Upper lobe of right lung (tissue), 1 donor: ENCODE data around the gene ALDH9A1. TPM values are rescaled to one million over a fixed set of nuclear protein-coding genes. Genes with fewer than 3 reads are reported as not detected.
A peak's percentile ranks its signal among the peaks of the same experiment; 100 is the strongest.
"Not testable (repeated sequence)": the region's sequence is repeated elsewhere in the genome, so short reads cannot be mapped to it uniquely, and the experiment has no call there.

Experiments
- ATAC-seq: fragments of 200-7000 bp; cut with Tn5 transposase; one replicate; pipeline ENCODE4 v1.9.1; 2020; ENCODE audit warnings: mild to moderate bottlenecking, moderate library complexity
- DNase-seq: peaks from one replicate; pipeline ENCODE4 v3.0.0-alpha.2; 2020
- H3K27ac ChIP-seq: fragments of 200-600 bp; one replicate; pipeline ENCODE4 v1.8.0; 2022
- H3K27me3 ChIP-seq: fragments of 200-600 bp; one replicate; pipeline ENCODE4 v1.8.0; 2022; ENCODE audit warnings: mild to moderate bottlenecking
- H3K36me3 ChIP-seq: fragments of 200-600 bp; one replicate; pipeline ENCODE4 v1.8.0; 2022
- H3K4me1 ChIP-seq: fragments of 200-600 bp; one replicate; pipeline ENCODE4 v1.8.0; 2022
- H3K4me3 ChIP-seq: fragments of 200-600 bp; one replicate; pipeline ENCODE4 v1.8.0; 2022; ENCODE audit warnings: mild to moderate bottlenecking
- H3K9me3 ChIP-seq: fragments of 200-600 bp; one replicate; pipeline ENCODE4 v1.8.0; 2022
- intact Hi-C: fragments of 100-400 bp; cut with DNase I; formaldehyde crosslinking; loops from one replicate; pipeline ENCODE4 v1.11.0; 2022
- total RNA-seq: library from RNA; stranded (reverse); fragmentation: NEBNext Ultra II Directional; extraction: Animal tissue kit (Norgen Biotek cat#: 25700); gene quantifications from one replicate; pipeline ENCODE4 v1.2.1, GENCODE V29; 2021
- TF ChIP-seq, protein P1 (sequence below): fragments of 200-600 bp; IDR thresholded peaks from one replicate; pipeline ENCODE4 v1.8.0; 2022; ENCODE audit warnings: antibody characterized with exemption
- donor health status: DM: no; HTN: yes; CAD: no; lungs with severe emphysema.

Gene ALDH9A1
- total RNA-seq, 1 donor from 2014 or later: 68.5 TPM

DNA sequence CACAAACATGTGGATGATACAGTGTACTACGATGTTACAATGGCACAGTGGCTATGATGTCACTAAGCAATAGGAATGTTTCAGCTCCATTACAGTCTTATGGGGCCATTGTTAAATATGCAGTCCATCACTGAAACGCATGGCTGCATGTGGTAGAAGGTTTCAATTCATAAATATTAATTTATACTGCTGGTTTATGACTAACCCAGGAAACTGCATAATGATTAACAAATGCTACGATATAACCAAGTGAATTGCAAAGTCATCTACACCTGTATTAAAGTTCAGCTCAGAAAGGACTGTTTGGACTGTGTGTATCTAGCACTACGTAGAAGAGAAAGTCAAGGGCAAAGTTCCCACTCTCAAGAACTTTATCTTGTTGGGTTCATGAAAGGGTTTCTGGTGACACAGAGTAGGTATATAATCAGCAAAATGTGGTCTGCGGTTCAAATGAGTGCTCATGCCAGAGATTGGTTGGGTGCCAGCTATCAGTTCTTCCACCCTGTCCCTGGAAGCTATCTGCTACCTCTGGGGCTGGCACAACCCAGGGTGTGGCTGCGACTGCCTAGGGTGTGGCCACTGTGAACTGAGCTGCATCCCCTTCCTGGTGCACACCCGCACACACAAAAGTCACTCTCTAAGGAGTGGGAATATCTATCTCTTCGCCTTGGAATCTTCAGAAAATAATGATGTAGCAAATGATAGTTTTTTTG lies 52.6 kb downstream of the ALDH9A1 start:
- H3K27me3 ChIP-seq: no peaks in the 10 kb centered on the region

GRCh38 chr1:165644064-165644735 lies 54.2 kb downstream of the ALDH9A1 start:
- ATAC-seq: no peak
- DNase-seq: no peak
- no peak overlapping the region for H3K4me3 ChIP-seq
- peaks cover 43% of the 10 kb centered on the region for H3K4me1 ChIP-seq
- H3K27me3 ChIP-seq: no peaks in the 10 kb centered on the region
- intact Hi-C loops: no loop called here
- TF ChIP-seq, protein P1, sequence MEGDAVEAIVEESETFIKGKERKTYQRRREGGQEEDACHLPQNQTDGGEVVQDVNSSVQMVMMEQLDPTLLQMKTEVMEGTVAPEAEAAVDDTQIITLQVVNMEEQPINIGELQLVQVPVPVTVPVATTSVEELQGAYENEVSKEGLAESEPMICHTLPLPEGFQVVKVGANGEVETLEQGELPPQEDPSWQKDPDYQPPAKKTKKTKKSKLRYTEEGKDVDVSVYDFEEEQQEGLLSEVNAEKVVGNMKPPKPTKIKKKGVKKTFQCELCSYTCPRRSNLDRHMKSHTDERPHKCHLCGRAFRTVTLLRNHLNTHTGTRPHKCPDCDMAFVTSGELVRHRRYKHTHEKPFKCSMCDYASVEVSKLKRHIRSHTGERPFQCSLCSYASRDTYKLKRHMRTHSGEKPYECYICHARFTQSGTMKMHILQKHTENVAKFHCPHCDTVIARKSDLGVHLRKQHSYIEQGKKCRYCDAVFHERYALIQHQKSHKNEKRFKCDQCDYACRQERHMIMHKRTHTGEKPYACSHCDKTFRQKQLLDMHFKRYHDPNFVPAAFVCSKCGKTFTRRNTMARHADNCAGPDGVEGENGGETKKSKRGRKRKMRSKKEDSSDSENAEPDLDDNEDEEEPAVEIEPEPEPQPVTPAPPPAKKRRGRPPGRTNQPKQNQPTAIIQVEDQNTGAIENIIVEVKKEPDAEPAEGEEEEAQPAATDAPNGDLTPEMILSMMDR: no peak
- H3K27ac ChIP-seq: no peak overlapping the region
- peaks cover 8% of the 10 kb centered on the region for H3K36me3 ChIP-seq
- no peaks in the 10 kb centered on the region for H3K9me3 ChIP-seq

More for the DNA sequence above, 52.6 kb downstream of the ALDH9A1 start:
- peaks cover 40% of the 10 kb centered on the region for H3K4me1 ChIP-seq
- H3K36me3 ChIP-seq: peaks cover 14% of the 10 kb centered on the region
- H3K27ac ChIP-seq: no peak overlapping the region
- TF ChIP-seq, protein P1: no peak
- H3K4me3 ChIP-seq: no peak overlapping the region
- intact Hi-C loops: no loop called here
- ATAC-seq (peak; percentile 69), DNase-seq (no peak)
- no peaks in the 10 kb centered on the region for H3K9me3 ChIP-seq

DNA sequence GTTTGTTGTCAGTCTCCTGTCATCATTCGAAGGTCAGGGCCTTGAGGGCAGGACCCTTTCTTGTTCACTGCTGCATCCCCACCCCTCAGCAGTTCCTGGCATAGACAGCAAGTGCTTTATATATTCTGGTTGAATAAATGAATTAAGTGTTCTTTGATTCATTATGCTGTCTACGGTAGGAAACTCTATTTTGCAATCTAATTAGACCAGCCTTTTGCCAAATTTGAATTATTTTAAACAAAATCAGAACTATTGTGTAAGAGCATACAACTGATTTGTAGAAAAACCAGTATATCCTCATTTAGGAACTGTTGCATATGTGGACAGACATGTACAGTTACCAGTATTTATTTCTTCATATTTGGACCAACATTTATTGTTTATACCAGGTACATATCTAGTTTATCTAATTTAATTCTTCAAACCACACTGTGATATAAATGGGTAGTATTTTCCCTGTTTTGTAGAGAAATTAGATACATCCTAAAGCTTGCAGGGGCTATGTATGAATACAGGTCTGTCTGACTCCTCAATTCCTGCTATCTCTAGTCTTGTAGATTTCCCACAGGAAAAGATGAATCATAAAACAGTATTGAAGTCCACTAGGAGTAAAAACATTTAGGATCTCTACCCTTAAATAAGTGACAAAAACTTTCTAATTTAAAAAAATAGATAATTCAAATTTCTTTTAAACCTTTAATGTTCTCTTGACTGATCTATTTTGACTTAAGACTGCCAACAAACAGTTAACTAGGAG lies 57.0 kb downstream of the ALDH9A1 start:
- intact Hi-C loops: no loop called here
- H3K4me1 ChIP-seq: peaks cover 56% of the 10 kb centered on the region
- ATAC-seq: no peak

DNA sequence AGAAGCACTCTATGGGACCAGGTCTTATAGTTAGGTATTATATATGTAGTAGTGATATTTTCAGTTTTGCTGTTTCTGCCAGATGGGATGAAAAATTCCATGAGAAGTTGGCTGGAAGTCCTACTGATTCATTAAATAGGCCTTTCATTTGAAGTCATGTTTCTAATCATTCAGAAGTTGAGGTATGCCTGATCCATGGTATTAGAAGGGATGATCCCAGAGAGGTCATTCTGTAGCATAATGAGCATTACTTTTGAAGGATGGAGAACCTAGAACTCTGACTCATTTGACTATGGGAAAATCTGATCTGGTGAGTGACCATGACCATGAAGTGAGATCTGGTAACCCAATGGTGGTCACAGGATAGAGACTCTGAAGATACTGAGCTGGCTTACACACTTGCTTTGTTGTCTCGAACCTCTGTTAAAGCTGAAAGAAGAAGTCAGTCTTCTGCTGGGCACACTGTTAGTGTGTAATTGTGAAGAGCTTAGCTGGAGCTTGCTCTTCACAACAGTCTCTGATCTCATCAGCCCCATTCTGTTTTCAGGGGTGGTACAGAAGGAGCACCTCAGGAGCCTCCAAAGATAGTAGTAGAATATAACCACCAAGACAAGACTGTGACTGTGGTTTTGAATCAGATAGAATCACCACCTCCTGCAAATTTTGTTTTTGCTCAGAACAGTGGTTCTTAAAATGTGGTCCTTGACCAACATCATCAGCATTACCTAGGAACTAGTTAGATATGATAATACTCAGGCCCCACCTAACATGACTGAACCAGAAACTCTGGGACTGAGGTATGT lies 58.3 kb downstream of the ALDH9A1 start:
- Histone ChIP-seq H3K27me3 (no peaks in the 10 kb centered on the region), H3K27ac (no peak overlapping the region), H3K4me1 (peaks cover 59% of the 10 kb centered on the region), H3K9me3 (no peaks in the 10 kb centered on the region), H3K4me3 (no peak overlapping the region), H3K36me3 (peaks cover 8% of the 10 kb centered on the region)
- no peak for ATAC-seq
- DNase-seq: no peak
- intact Hi-C loops: no loop called here
- TF ChIP-seq, protein P1: no peak

More for the DNA sequence above, 57.0 kb downstream of the ALDH9A1 start:
- Histone ChIP-seq H3K27me3 (no peaks in the 10 kb centered on the region), H3K4me3 (no peak overlapping the region), H3K9me3 (no peaks in the 10 kb centered on the region), H3K36me3 (peaks cover 8% of the 10 kb centered on the region), H3K27ac (peak overlapping the region; percentile 17)
- no peak for DNase-seq
- TF ChIP-seq, protein P1: no peak

DNA sequence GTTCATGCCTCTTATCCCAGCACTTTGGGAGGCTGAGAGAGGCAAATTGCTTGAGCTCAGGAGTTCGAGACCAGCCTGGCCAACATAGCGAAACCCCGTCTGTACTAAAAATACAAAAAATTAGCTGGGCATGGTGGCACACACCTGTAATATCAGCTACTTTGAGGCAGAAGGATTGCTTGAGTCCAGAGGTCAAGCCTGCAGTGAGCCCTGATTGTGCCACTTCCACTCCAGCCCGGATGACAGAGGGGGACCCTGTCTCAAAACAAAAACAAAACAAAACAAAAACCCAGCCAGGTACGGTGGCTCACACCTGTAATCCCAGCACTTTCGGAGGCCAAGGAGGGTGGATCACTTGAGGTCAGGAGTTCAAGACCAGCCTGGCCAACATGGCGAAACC lies 60.2 kb downstream of the ALDH9A1 start:
- H3K4me3 ChIP-seq, H3K27me3 ChIP-seq, H3K9me3 ChIP-seq, intact Hi-C loops, H3K36me3 ChIP-seq, DNase-seq, ATAC-seq: not testable (repeated sequence)
- Histone ChIP-seq H3K4me1 (peaks cover 74% of the 10 kb centered on the region), H3K27ac (peak overlapping the region; percentile 44)
